Inflammatory macrophage treated with lipopolysaccharide for 1 hour (primary cell): ENCODE measurements around the gene KCTD7.
"Not testable (repeated sequence)": the region's sequence is repeated elsewhere in the genome, so short reads cannot be mapped to it uniquely, and the experiment has no call there.

ENCODE experiments used
- DNase-seq, 2 donors: peaks; one replicate each; pipeline ENCODE4 v3.0.0-alpha.2; 2020 to 2022

The KCTD7 gene

GRCh38 chr7:66628361-66629221 lies at the start of gene KCTD7:
KCTD7 (plus strand) TSS chr7:66628881; CDS start chr7:66629065, 184 bp downstream.
- DNase-seq, result peak; percentile 96 to 98

- not testable (repeated sequence) for DNase-seq
These were observed 48.3 kb upstream of the KCTD7 start for GRCh38 chr7:66580380-66580779.

DNA sequence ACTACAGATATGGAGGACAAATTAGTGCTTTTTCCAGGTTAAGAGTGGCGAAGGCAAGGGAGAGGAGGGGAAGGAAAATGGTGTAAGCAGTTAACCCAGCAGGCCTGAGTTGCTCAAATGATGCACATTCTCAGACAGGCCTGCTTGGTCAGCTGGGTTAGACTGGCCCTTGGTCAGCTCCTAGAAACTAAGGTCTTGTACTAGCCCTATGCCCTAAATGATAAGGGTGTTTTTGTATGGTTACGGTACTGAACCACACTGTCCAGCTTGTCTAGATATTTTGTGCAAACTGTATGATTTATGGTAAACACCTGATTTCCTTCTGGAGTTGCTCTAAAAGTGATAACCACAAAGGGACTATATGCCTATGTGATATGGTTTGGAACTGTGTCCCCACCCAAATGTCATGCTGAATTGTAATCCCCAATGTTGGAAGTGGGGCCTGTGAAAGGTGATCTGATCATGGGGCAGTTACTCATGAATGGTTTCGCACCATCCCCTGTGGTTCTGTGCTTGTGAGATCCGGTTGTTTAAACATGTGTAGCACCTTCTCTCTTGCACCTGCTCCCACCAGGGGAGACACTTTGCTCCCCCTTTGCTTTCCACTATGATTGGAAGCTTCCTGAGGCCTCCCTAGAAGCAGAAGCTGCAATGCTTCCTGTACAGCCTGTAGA lies 45.7 kb upstream of the KCTD7 start:
- not testable (repeated sequence) for DNase-seq

- peak; percentile 85 to 92 for DNase-seq
These were observed 45.1 kb upstream of the KCTD7 start for GRCh38 chr7:66583490-66584110.

DNA sequence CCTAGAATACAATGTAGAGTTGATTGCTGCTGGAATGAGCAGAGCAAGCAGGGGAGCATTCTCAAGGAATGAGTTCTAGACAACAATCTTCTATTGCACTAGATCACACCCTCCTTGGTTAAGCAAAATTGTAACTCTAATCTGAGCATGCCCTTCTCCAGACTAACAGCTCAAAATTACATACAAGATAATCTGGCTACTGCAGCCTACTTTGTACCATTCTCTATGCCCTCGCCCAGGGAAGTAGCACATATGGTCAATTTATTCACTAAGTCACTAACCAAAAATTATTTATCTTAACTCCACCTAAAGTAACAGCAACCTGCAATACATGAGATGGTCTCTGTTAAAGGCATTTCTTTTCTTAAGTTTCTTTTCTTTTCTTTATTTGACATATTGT lies 42.5 kb upstream of the KCTD7 start:
- no peak for DNase-seq

GRCh38 chr7:66588226-66588625 lies 40.5 kb upstream of the KCTD7 start:
- DNase-seq, result not testable (repeated sequence)

GRCh38 chr7:66588856-66589570 lies 39.7 kb upstream of the KCTD7 start:
- DNase-seq, result peak; percentile 33 to 66

DNA sequence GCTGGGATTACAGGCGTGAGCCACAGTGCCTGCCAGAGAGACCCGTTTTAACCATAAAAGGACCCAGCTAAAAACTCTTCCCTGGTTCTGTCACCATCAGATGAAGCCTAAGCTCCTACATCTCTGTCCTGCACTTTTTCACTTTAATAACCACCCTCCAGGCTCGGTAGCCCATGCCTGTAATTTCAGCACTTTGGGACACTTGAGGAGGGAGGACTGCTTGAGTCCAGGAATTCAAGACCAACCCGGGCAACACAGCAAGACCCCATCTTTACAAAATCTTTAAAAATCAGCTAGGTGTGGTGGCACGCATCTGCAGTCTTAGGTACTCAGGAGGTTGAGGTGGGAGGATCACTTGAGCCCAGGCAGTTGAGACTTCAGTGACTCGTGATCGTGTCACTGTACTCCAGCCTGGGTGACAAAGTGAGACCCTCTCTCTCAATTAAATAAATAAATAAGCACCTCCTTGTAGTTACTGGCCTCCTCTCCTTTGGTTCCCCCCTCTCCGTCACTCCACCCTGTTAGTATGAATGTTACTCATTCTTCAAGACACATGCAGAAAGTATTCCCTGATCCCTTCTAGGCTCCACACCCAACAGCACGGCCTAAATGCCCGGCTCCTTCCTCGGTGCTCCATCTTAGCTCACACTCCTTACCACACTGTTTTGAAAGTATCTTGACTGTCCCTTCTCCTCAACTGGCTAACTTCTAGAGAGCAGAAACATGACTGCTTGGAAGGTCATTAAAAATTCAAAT lies 38.2 kb upstream of the KCTD7 start:
- not testable (repeated sequence) for DNase-seq

GRCh38 chr7:66591058-66591798 lies 37.5 kb upstream of the KCTD7 start:
- peak; percentile 44 to 53 for DNase-seq

DNA sequence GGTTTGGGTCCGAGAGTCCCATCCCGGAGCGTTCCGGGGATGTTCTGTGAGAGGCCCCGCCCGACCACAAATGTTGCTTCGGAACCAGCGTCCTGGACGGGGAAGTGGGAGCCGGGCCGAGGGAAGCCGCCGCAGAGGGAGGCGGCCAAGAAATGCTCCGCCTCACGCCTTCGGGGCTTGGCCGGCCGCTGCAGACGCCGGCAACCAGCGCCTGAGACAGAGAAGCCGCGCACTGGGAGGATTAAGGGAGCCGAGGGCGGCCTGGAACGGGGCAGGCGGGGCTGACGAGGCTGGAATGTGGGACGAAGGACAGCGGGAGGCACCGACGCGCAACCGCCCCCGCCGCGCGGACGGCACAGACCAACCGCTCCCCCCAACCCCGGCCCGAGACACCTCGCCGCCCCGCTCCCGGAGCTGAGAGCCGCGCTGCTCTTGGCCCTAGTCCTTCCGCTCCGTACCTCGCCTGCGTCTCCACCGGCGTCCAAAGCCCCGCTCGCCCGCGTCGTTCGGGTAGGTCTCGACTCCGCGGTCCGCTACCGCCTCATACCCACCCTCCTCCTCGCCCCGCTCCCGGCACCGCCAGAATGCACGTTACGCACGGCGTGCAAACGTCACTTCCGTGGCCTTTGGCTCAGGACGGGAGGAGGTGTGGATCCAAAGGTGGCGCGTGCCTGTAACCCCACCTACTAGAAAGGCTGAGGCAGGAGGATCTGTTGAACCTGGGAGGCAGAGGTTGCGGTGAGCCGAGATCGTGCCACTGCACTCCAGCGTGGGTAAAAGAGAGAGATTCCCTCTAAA lies 36.7 kb upstream of the KCTD7 start:
- DNase-seq, result peak; percentile 87

GRCh38 chr7:66592597-66593146 lies 36.0 kb upstream of the KCTD7 start:
- DNase-seq, result not testable (repeated sequence)

GRCh38 chr7:66594082-66594481 lies 34.6 kb upstream of the KCTD7 start:
- DNase-seq, result not testable (repeated sequence)

GRCh38 chr7:66597461-66597860 lies 31.2 kb upstream of the KCTD7 start:
- DNase-seq, result no peak

DNA sequence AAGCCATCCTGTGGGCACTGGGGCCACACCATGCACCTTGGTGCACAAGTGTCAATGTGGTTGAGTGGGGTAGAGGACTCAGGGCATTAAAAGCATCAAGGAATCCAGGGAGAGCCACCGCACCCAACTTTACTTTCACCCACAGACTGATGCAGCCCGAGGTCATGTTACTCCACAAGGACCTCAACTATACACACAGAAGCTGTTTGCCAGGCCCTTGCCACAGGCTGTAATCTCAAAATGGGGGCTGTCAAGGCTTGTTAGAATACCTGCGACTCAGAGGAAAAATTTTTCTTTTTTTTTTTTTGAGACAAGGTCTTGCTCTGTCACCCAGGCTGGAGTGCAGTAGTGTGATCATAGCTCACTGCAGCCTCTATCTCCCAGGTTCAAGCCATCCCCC lies 26.5 kb upstream of the KCTD7 start:
- no peak for DNase-seq

- no peak for DNase-seq
These were observed 24.5 kb upstream of the KCTD7 start for GRCh38 chr7:66604198-66604597.

- DNase-seq, result not testable (repeated sequence)
These were observed 22.0 kb upstream of the KCTD7 start for GRCh38 chr7:66606540-66607291.

GRCh38 chr7:66609176-66609575 lies 19.5 kb upstream of the KCTD7 start:
- peak in 1 of 2 donors; percentile 25 for DNase-seq

DNA sequence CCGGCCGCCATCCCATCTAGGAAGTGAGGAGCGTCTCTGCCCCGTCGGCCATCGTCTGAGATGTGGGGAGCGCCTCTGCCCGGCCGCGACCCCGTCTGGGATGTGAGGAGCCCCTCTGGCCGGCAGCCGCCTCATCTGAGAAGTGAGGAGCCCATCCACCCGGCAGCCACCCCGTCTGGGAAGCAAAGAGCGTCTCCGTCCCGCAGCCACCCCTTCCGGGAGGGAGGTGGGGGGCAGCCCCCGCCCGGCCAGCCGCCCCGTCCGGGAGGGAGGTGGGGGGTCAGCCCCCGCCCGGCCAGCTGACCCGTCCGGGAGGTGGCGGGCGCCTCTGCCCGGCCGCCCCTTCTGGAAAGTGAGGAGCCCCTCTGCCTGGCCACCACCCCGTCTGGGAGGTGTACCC lies 14.1 kb upstream of the KCTD7 start:
- DNase-seq, result not testable (repeated sequence)

GRCh38 chr7:66615699-66616098 lies 13.0 kb upstream of the KCTD7 start:
- DNase-seq, result no peak
